T-helper 1 cell (primary cell): ENCODE results near the gene SLC6A18.

ENCODE experiments used
- DNase-seq, 5 donors: peaks; one replicate each; pipeline ENCODE4 v3.0.0-alpha.2; 2012 to 2020

SLC6A18 gene

DNA sequence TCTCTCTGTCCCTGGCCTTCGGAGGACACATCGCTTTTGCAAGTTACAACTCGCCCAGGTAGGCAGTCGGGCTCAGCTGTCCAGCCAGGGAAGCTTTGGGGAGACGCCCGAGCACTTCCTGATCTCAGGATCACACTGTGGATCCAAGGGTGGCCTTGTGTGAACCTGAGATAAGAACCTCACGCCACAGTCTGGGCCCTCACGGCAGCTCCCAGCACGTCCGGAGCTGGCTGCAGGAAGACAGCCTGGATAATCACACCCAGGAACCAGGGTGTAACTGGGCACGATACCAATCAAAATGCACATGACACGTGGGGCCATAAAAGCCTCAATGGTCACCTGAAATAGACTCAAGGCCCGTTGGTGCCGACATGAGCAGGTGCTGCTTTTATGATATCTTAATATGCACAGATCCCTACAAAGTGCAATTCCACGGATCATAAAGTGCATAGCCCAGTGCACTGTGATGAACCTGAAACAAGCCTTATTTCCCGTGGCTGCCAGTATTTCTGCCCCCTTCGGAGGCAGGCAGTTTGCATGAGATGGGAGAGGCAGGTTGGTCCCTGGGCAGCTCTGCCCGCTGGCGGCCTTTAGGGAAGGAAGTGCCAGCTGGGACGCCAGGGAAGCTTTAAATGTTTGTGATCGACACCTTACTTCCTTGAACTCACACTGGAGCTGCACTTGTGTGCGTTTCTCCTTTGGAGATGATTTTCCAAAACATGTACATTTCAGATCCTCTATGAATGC lies 14.5 kb downstream of the SLC6A18 start:
- DNase-seq: no peak

DNA sequence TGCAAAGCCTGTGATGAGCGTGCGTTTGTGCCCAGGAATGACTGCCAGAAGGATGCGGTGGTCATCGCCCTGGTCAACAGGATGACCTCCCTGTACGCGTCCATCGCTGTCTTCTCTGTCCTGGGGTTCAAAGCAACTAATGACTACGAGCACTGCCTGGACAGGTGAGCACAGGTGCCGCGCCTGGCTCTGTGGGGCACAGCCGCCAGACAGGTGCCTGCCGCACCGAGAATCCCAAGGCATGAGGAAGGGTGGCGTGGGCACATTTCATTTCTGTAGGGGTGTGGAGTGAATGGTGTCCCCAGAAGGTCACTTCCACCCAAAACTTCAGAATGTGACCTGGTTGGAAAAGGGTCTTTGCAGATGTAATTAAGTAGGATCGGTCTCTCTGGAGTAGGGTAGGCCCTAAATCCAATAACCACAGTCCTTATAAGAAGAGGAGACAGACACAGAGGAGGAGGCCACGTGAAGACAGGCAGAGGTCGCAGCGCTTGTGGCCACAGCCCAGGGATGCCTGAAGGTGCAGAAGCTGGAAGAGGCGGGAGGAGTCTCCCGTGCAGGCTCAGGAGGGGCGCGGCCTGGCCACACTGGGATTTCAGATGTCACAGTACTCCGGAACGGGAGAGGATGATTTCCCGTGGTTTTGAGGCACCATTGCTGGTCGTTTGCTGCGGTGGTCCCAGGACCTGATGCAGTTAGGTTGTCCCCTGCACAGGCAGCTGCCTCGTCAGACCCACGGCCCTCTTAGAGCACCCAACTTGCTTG lies 15.5 kb downstream of the SLC6A18 start:
- no peak for DNase-seq

DNA sequence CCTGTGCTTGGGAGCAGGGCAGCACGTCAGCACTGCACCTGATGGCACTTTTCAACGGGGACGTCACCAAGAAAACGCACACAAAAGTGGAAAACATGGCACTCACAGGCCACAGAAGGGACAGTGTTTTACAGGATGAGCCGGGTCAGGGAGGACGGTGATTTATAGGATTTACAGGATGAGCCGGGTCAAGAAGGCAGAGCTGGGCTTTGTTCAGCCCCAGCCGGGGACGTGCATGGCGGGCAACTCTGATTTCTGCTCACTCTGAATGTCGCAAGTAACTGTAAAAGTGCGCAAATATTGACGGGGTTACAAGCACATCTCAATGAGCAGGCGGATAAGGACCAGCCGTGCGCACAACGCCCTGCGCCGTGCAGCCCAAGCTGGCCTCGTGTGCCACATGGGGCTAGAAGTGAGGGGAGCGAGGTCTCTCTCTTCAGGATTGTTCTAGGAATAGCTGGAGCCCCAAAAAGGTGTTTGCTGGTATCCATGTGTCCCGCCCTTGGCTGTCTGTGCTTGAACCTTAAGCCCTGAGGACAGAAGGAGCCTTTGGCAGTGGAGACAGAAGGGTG lies 16.4 kb downstream of the SLC6A18 start:
- DNase-seq: no peak

DNA sequence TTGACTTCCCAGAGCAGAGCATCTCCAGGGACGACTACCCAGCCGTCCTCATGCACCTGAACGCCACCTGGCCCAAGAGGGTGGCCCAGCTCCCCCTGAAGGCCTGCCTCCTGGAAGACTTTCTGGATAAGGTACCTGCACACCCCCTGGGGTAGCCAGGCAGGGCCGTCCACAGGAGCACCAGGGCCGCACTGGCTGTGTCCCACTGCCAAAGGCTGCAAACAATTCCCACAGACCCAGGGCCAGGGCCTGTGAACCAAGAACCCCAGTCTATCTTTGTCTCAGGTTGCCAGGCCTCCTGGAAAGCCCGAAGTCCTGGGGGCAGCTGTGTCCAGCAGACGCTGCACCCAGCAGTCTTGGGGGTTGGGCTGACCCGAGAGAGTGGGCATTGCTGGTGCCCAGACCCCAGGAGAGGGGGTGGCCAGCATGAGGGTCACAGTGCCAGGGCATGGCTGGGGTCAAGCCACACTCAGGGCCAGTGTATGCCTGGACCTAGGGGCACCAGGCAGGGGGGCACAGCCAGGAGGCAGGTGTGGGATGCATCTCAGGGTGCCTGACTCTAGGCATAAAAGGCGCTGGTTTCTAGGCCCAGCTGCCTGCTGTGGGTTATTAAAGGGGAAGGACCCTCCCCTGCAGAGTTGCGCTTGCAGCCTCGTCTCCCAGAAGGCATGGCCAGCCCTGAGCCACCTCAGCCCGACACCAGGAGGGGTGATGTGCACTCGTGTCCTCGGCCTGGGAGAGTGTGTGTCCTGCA lies 17.7 kb downstream of the SLC6A18 start:
- DNase-seq: no peak

DNA sequence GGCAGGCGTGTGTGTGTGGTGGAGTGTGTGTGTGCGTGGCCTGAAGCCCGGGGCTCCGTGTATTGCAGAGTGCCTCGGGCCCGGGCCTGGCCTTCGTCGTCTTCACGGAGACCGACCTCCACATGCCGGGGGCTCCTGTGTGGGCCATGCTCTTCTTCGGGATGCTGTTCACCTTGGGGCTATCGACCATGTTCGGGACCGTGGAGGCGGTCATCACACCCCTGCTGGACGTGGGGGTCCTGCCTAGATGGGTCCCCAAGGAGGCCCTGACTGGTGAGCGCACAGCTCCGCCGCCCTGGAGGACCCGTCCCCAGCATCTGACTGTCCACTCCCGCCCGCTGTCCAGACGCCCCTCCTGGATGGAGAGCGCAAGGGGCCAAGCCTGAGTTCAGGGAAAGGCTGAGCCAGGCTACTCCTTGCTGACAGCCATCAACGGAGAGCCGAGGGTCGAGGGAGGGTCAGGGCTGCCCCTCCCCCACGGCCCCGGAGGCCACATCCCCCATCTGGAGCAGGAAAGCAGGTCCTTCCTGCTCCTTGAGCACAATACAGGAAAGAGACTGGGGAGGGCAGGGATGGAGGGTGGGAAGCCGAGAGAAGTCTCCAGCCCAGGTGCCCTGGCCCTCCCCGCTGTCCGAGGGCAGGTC lies 18.4 kb downstream of the SLC6A18 start:
- no peak for DNase-seq

DNA sequence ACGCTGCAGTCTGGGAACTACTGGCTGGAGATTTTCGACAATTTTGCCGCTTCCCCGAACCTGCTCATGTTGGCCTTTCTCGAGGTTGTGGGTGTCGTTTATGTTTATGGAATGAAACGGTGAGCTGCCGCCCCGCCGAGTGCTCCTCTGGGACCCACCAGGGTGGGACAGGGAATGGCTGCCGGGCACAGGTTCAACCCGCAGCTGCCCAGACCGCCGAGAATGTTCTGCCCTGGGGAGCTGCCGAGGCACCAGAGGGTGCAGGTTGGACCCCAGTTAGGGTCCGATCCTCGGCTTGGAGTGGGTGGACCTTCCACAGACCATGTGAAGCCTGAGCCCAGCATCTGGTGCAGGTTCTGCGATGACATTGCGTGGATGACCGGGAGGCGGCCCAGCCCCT lies 19.1 kb downstream of the SLC6A18 start:
- DNase-seq: no peak

DNA sequence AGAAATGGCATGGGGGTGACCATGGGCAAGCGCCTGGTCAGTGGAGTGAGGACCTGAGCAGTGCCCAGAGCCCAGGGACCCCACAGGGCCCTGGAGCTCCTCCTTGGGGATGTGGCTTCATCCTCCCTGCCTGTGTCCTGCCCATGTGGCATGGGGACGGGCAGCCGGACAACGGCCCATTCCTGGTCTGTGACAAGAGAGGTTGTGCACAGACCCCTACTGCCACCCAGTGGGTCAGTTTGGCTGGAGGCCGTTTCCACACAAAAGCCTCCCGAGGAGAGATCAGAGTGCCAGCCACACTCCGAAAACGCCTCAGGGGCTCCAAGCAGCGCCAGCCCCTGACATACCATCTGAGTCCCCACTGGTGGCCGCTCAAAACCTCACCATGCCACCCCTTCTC lies 19.8 kb downstream of the SLC6A18 start:
- DNase-seq: no peak

DNA sequence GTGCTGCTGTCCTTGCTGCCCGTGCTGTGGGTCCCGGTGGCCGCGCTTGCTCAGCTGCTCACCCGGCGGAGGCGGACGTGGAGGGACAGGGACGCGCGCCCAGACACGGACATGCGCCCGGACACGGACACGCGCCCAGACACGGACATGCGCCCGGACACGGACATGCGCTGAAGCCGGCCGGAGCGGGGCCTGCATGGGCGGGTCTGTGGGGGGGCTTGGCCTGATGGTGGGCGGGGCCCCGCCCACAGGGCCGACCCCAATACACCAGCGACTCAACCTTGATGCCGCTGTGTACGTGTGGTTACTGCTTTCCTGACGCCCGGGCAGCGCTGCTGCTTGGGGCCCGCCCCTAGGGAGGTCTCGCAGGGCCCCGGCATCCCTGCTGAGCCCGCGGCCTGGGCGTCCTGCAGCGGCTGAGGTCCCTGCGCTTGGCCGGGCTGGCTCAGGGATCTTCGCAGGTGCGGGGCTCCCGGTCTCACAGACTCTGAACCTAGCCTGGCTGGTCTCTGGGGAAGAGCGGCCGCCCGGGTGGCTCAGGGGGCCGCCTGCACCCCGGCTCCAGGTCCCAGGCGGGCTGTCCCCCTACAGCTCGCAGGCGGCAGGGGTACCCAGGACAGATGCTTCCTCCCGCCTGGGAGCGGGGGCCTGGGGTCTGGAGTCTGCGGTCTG lies 20.9 kb downstream of the SLC6A18 start:
- no peak for DNase-seq

DNA sequence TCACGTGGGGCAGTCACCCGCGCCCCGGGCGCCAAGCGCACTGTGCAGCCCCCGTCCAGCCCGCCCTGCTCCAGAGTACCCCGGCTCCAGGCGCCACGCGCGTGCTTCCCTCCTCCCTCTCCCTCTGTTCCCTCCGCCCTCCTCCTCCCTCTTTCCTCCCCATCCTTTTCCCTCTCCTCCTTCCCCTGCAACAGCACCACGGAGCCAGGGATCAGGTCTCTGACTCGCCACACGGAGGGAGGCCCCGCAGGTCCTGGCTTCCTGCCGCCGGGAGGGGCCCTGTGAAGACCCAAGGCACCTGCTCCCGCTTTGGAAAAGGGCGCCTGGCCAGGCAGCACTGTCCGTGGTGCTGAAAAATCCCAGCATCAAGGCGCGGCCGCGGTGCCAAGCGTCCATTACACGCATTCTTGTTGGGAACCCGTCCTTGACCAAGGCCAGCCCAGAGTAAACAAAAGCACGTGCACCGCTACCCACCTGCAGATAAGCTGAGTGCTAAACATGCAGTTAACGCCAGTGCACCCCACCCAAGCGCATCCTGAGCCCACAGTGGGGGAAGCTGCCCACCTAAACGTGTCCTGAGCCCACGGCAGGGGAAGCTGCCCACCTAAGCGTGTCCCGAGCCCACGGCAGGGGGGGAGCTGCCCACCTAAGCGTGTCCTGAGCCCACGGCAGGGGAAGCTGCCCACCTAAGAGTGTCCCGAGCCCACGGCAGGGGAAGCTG lies 21.7 kb downstream of the SLC6A18 start:
- no peak for DNase-seq

DNA sequence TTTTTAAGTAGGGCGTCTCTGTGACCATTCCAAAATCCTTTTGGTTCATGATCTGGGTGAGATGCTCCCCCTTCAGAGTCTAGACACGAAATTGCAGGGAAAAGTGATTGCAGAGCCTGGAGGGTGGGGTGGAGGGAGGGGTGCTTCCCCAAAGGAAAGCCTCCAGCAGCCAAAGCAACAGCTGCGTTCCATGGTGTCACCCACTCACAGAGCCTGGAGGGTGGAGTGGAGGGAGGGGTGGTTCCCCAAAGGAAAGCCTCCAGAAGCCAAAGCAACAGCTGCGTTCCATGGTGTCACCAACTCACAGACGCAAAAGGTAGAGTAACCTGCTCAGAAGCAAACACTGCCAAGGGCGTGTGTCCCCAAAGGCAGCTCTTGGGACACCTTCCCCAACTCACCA lies 22.6 kb downstream of the SLC6A18 start:
- DNase-seq: no peak

DNA sequence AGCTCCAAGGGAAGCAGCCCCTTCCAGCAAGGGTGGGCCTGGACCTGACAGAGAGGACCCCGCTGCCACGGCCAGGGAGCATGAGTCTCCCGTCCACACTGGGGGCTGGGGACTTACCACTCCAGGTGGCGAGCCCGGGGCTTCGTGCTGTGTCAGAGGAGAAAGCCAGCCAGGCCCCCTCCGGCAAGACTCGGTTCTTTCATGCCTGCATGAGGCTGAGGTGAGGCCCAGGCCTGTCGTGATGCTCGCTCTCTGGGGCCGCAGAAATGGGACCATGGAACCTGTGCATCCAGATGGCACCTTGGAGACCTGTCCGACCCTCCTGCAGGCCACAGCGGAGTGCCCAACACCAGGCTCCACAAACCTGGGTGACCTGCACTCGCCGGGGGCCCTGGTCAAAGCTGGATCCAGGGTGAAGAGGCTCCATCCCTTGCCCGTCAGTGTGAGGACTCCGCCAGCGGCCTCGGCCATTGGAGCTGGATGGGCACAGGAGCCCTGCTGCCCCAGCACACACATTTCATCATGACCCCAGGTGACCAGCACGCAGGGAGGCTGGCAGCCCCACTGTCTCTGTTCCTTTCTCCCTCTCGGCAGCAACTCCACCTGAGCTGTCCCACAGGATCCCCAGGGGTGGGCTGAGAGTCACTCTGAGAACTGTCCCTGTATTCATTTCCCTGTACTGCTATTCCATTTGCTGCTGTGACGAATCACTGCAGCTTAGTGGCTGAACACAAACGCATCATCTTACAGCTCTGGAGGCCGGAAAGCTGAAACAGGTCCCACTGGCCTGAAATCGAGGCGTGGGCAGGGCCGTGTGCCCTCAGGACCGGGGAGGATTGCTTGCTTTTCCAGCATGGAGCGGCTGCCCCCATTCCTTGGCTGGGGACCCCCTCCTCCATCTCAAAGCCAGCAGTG lies 24.4 kb downstream of the SLC6A18 start:
- DNase-seq: no peak

DNA sequence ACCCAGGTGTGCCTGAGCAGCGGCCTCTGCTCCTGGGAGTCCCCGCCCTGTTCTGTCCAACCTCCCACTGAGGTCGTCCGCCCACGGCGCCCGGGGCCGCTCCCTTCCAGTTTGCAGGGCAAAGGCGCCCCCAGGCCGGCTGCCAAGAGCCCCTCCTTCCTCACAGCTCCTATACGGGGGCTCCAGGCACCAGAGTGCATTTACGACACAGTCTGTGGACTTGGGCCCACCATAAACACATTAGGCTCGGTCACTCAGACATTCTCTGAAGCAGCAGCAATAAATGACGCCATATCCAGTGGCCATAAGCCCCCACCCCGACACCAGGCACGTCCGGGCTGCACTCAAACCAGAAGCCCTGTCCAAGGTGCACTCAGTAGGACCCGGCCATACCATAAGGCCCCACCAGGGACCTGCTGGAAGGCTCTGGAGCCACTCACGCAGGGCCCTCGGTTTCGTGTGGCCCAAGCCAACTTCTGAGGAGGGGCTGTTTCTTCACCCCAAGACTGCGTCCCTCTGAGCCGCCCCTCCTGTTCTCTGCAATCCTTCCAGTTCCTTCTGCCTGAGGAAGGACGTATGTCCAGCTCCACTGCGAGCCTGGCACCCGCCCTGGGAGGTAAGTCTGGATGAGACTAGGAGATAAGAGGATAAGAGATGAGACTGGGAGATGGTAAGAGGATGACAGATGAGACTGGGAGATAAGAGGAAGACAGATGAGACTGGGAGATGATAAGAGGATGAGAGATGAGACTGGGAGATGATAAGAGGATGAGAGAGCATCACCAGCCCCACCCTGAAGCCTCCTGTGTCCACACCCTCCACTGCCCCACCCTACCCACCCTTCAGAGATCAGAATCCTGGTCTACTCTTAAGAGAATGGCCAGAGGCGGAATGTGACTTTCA lies 26.7 kb downstream of the SLC6A18 start:
- no peak for DNase-seq

DNA sequence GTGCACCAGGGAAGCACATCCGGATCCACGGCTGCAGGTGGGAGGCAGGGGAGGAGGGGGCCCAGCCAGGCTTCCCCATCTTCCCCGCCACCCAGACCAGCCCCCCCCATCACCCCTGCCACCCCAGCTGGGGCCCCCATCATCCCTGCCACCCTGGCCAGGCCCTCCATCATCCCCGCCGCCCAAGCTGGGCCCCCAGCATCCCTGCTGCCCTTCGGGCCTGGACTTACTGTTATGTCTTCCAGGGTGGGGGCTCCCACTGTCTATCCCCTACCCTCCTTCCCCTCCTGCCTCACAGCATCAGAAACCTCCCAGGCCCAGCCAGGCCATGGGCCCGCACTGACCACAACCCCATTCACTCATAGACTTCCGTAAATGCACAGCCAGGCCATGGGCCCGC lies 27.5 kb downstream of the SLC6A18 start:
- no peak for DNase-seq

DNA sequence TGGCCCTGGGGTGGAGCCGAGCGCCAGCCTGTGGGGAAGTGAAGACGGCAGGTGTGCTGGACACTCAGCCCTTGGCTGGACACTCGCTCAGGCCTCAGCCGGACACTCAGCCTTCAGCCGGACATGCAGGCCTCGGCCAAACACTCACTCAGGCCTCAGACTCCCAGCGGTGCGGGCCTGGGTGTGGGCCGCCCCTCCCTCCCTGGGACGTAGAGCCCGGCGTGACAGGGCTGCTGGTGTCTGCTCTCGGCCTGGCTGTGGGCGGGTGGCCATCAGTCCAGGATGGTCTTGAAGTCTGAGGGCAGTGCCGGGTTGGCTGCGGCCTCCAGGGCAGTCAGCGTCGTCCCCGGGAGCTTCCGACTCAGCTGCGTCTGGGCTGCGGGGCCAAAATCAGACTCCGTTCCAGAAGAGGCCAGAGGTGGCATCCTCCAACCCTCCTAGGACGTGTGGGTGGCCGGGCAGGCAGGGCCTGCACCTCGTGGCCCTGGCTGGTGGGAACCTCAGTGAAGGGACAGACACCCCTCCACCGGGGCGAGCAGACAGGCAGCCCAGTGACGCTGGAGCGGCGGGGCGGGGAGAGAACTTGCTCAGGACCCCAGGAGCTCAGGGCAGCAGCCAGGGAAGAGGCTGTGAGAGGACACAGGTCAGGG lies 28.4 kb downstream of the SLC6A18 start:
- DNase-seq: no peak

DNA sequence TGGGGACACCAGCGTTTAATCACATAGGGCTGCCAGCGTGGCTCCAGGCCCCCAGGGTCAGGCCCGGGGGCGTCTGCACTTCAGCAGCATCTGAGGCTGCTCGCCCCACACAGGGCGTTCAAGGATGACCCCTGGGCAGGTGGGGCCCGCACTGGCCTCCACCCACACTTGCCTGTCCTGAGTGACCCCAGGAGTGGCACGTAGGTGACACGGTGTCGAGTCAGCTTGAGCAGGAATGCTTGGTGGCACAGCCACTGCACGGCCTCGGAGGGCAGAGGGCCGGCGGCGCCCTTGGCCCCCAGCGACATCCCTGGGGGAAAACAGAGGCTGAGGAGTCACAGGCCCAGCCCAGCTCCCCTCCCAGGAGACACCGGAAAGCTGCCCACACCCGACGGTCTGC lies 29.0 kb downstream of the SLC6A18 start:
- DNase-seq: no peak

DNA sequence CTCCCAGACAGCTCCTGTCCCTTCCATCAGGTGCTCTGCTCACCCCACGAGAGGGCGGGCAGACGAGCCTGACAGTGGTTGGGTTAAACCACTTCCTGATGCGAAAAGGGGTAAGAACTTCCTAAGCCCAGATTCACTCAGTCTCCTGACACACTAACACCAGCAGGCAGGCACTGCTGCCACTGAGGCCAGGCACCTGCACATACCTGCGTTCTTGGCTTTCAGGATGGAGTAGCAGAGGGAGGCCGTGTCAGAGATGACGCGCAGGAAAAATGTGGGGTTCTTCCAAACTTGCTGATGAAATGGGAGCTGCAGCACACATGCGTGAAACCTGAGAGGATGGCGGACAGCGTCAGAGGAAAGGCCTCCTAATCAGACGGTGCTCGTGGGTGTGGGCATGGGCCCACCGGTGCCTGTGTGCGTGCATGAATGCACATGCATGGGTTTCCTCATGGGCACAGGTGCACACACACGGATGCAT lies 29.9 kb downstream of the SLC6A18 start:
- peak in 3 of 5 donors; percentile 25 to 76 (median 32) for DNase-seq

DNA sequence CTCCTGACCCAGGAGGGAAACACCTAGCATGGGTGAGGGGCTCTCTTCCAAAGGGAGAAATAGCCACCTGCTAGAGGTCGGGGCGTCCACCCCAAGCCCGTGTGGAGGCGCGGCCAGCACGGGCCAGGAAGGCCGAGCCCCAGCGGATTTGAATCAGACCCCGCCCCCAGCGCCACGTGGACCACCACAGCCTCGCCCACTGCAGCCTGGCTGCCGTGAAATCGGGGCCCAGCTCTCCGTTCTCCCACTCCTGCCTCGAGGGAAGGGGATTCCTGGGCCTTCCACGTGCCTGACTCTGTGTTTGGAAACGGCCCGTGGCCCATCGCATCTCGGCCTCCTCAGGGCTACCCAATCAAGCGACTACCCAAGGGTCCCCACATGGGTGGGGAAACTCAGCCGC lies 31.6 kb downstream of the SLC6A18 start:
- DNase-seq: no peak

DNA sequence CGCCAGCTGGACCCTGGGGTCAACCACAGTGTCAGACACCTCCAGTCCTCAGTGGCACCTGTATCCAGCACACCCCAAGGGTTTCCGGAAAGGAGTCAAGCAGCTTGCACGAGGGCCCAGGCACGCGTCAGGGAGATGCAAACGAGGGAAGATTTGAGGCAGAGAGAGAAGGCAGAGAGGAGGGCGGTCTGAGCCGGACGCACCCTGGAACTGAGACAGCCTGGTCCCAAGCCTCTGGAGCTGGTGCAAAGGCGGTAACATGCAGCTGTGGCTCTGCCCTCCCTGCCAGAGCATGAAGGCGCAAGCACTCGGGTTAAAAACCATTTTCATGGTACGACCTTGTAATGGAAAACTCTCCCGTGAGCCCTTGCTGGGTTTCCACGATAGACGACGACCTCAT lies 32.2 kb downstream of the SLC6A18 start:
- DNase-seq: no peak

DNA sequence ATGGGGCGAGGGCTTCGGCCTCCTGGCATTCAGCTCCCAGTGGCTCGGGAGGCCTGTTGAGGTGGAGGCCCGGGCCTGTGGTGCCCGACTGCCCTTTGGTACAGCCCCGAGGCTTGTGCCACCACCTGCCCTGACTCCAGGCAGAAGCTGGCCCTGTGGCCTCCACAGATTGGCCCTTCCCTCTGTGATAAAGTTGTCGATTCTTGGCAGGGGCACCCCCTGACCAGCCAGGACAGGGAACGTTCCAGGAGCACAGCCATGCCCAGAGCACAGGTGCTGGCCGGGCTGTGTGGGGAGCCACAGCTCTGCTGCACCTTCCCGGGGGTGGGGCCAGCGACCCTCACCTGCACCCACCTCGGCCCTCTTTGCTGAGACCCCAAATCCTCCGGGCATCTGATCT lies 32.7 kb downstream of the SLC6A18 start:
- DNase-seq: no peak
